COLO668 (cell line): ENCODE data around the gene HHAT.

Experiments
- DNase-seq: peaks from one replicate; lab custom pipeline; 2025; ENCODE audit not compliant: unreplicated experiment; lab: John Stamatoyannopoulos, UW

HHAT gene

GRCh38 chr1:210588357-210588756, 259.7 kb downstream of the HHAT start:
- no peak for DNase-seq

GRCh38 chr1:210588946-210589345, 260.2 kb downstream of the HHAT start:
- DNase-seq, result no peak

- no peak for DNase-seq
These were observed 262.5 kb downstream of the HHAT start for GRCh38 chr1:210591214-210591613.

GRCh38 chr1:210594605-210595004, 265.9 kb downstream of the HHAT start:
- no peak for DNase-seq

GRCh38 chr1:210596641-210597040, 267.9 kb downstream of the HHAT start:
- no peak for DNase-seq

DNA sequence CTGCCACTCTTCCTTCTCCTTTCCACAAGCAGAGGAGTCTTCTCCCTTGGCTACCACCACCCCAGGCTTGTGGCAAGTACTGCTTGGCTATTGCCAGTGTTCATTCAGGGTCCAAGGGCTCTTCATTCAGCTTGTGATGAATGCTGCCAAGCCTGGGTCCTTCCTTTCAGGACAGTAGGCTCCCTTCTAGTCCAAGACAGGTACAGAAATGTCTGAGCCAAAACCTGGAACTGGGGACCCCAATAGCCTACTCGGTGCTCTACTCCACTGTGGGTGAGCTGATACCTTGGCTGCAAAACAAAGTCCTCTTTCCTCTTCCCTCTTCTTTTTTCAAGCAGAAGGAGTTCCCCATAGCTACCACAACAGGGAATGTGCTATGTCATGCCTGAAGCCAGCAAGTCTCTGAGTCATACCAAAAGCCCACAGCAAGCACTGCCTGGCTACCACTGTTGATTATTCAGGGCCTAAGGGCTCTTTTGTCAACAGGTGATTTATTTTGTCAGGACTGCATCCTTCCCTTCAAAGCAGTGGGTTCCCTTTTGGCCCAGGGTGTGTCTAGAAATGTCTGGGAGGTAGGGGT, 268.9 kb downstream of the HHAT start:
- peak; percentile 53 for DNase-seq

DNA sequence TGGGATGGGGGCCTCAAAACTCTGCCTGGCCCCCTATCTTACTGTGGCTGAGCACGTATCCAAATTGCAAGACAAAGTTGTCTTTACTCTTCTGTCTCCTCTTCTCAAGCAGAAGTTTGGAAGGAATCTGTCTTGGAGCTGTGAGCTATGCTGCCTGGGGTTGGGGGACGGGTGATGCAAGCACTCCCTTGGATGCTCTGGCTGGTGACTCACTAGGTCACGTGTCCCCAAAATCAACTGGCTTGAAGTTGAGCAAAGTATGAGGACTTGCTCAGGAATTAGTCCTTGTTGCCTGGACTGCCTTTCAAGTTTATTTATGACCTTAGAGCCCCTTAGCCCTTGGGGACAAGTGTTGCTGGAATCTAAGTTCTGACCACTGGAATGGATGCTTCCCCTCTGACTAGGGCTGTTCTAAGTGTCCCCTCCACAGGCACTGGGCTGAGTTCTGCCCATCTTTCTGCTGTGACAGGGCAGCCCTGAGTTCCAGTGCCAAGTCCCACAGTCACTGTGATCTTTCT, 269.5 kb downstream of the HHAT start:
- no peak for DNase-seq

DNA sequence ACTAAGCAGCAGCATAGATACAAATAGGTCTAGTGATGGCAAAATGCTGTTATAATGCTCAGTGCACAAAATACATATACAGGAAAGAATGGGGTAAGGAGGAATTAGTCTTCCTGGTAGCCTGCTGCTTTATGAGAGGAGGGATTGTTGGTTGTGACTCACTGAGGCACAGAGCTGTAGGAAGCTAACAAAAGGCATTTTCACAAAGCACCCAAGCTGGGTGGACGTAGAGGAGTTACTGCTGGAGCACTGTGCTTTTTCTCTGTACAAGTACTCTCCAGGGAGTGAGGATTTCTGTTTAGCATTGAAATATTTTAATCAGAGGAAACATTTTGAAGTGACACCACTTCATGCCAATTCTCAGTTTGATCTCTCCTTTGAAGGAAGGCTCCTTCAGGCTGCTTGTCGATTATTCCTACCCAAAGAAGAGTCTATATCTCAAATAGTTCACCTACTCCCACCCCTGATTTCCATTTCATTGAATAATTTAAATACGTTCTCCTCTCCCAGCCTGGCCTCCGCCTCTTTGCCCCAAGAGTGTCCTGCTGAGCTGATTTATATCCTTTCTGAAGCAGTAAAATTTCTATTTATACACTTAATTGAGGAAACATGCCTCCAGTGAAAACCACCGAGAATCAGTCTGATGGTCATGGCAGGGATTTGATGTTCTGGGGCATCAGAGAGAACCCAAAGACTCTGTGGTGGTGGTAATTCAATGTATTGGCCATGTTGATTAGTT, 271.9 kb downstream of the HHAT start:
- no peak for DNase-seq

DNA sequence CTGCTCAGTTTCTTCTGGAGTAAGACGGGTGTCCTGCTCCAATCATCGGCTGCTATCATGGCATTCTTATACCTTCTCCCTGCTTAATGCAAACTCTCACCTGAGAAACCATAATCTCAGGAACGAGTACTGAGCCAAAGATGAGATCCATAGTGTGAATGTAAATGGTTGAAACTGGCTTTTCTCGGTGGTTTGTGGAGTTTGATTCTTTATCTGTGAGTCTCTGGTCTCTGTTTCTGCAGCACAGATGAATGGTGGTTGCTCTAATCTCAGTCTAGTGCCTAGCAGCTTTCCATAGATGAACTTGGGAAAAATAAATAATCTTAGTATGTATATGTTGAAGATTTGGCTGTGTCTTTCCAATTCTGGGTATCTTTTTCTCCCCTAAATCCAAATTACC, 274.4 kb downstream of the HHAT start:
- DNase-seq, result no peak

DNA sequence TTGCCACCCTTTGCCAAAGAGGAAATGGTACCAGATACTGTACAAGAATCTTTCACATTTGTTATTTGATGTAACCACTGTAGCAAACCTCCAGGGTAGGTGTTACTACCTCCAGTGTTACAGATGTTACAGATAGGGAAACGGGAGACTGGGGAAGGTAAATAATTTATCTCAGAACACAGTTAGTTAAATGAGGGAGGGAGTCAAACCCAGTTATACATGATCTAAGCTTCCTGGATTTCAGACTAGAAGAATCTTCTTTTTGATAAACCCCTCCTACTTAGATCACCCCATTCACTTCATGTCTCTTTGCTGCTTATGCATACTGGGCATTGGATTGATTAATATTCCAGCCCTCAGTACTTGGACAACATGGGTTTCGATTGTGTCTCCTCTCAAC, 276.4 kb downstream of the HHAT start:
- DNase-seq, result no peak

DNA sequence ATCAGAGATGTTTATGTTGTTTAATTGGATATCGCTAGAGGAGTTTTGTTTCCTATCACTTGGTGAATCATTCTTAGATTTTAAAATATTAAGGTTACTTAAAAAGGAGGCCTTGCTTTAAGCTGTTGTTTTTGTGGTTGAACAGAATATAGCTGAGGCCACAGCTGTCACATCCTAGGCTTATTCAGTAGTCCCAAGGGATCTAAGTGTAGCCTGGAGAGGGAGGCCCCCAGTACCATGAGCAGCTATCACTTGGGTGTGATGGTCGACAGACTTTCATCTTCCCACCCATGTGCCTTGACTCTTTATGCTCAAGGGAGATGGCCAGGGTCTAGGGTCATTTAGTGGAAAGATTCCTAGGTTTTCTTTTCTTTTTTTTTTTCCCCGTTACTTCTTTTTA, 278.7 kb downstream of the HHAT start:
- no peak for DNase-seq

DNA sequence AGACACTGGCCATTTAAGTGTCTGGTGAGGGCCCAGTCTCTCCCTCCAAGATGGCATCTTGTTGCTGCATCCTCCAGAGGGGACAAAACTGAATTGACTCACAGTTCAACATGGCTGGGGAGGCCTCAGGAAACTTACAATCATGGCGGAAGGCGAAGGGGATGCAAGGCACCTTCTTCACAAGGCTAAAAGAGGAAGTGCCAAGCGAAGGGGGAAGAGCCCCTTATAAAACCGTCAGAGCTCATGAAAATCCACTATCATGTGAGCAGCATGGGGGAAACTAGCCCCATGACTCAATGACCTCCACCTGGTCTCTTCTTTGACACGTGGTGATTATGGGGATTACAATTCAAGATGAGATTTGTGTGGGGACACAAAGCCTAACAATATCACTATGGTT, 280.1 kb downstream of the HHAT start:
- no peak for DNase-seq

- DNase-seq, result no peak
These were observed 287.7 kb downstream of the HHAT start for GRCh38 chr1:210616356-210616755.

DNA sequence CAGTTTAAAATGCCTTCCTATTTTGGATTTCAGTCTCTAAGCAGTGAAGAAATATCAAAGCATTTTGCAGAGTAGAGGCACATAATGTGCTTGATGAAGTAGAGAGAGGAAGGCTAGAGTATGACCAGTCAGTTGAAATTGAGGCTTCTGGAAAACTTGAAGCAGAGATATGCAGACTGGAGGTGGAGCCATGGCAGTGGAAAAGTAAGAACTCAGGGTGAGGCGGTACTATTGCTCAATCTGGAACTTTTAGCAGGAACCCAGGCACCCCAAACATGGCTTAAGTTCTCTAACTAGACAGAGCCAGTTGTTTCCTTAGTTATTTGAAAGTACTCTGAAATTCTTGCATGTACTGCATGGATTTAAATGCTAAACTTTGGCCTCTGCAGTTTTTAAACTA, 288.6 kb downstream of the HHAT start:
- no peak for DNase-seq

GRCh38 chr1:210618369-210618768, 289.7 kb downstream of the HHAT start:
- no peak for DNase-seq

DNA sequence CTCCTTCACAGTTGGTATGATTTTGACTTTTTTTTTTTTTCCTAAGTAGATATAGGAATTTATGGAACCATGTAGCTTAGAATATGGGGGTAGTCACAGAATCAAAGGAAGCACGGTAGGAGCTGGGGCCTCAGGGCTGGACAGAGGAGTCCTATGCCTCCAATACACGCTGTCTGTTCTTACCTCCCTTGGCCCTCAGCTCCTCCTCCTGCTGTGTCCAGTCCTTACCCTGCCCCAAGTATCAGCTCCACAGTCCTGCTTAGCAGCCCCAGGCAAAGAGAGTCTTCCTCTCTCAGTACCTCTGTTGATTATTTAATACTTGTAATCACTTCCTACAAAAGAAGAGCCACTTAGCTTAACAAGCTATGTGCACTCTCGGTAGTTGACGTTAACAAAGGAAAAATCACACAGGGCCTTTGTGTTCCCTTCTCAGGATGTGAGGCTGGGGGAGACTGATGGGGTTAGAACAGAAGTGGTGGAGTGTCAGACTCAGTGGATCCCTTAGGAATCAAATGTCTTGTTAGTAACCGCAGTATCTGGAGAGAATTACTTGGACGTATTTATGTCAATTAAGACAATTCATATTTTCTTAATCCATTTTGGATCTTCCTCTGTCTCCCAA, 292.3 kb downstream of the HHAT start:
- DNase-seq, result no peak

GRCh38 chr1:210621712-210622111, 293.0 kb downstream of the HHAT start:
- DNase-seq, result no peak

- DNase-seq, result no peak
These were observed 296.0 kb downstream of the HHAT start for GRCh38 chr1:210624722-210625121.

DNA sequence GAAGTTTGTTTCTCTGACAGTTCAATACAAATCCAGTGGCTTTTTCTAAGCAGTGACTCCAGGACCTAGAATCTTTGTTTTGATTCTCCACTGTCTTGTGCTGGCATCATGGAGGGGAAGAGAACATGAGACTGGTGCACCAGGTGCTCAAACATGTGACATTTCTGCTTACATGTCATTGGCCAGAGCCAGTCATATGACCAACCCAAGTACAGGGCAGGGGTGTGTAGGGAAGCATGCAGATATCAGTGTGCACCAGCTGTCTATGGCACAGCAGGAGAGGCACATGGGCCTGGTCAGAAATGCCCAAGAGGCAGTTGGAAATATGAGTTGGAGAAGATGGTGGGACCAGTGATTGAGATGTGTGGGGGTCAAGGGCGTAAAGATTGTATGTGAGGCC, 297.0 kb downstream of the HHAT start:
- DNase-seq, result no peak

DNA sequence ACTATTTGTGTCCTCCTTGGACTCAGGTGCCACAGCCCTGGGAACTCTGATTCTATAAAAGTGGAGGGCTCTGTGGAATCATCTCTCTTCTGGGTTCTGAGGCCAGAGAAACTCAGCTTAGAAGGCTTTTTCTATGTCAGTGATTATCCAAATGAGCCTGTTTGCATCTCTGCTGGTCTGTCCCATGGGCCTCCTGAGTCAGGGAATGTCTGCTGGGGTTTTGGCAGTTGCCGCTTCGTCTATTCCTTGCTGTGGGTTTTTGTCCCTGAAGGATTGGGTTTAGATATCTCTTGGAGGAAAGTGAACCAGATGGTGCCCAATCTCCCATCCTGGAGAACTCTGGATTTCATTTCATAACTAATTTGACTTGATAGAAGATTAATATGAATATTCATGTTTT, 297.6 kb downstream of the HHAT start:
- DNase-seq, result no peak

GRCh38 chr1:210627755-210628154, 299.1 kb downstream of the HHAT start:
- no peak for DNase-seq

DNA sequence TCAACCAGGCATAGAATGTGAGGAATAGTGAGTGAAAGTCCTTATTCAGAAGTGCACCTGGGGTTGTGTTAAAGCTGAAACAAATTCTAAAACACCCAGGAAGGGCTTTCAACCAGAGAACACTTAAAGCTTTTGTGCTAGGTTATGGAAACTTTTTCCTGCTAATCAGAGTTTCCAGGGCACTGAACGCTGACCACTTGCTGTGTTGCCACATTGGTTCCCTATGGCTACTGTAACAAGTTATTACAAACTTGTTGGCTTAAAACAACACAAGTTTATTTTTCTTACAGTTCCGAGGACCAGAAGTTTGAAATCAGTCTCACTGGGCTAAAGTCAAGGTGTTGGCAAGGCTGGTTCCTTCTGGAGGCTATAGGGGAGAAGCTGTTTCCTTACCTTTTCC, 300.6 kb downstream of the HHAT start:
- DNase-seq, result no peak
